Epithelial cell of prostate (primary cell): Measurements from ENCODE around the gene NANOS1.
"Not testable (repeated sequence)": the region's sequence is repeated elsewhere in the genome, so short reads cannot be mapped to it uniquely, and the experiment has no call there.

Experiments used
- DNase-seq: peaks from one replicate; pipeline ENCODE4 v3.0.0-alpha.2; 2011; ENCODE audit warnings: low read depth, low spot score
- H3K27ac ChIP-seq: fragments of 450-650 bp; 2 replicates; pipeline ENCODE4 v1.5.1; 2017; ENCODE audit warnings: mild to moderate bottlenecking

Gene NANOS1

DNA sequence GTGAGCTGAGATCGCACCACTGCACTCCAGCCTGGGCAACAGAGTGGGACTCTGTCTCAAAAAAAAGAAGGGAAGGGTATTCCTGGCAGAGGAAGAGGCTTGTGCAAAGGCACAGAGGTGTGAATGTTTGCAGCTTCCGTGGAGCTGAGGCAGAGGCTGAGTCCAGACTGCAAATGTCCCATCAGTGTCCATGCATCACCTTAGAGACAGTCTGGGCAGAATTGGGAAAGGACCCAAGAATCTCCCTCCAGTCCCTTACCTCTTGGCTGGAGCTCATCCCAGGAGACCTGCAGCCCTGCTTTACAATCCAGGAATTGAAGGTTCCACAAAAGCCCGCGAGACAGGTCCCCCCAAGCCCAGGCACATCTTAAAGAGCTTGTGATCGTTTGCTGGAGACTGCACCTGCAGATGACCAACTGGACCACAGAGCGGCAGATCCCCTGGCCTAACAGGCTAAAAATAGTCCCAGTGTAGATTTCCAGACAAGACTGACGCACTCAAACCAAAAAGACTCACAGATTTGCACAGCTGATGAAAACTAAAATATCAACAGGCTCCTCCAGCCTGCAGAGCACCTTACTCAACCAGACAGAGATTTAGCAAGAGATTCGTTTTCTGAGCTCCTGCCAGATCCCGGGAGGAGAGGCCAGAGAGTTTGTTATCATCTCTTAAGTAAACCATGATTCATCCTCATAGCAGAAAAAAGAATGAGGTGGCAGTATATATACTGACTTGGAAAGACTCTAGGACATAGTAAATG, 22.9 kb upstream of the NANOS1 start:
- peak; percentile 92 for DNase-seq
- peak overlapping the region; percentile 27 for H3K27ac ChIP-seq

DNA sequence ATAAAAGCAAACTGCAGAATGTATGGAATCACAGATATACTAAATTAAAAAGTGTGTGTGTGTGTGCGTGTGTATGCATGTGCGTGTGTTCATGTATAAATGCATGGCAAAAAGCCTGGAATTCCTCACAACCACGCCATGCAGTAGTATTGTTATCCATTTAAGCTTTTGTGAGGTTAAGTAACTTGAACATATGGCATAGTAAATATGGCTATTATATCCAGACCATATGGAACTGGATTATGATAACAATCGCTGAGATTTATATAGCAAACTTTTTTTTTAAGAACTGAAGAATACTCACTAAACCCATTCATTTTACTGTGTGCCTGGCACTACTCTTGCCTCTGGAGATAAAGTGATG, 22.3 kb upstream of the NANOS1 start:
- H3K27ac ChIP-seq: no peak overlapping the region
- DNase-seq: no peak

DNA sequence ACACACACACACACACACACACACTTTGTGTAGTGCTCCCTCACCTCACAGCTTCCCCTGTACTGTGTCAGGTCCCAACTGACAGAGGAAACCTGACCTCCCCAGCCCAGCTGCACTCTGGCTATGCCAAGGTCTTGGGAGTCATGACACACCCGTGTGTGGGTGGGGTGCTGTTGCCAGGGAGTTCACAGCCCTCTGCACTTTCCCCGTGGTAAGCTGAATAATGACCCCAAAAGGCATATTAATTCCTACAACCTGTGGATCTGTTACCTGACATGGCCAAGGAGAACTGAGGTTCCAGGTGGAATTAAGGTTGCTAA, 8.9 kb upstream of the NANOS1 start:
- no peak for DNase-seq

DNA sequence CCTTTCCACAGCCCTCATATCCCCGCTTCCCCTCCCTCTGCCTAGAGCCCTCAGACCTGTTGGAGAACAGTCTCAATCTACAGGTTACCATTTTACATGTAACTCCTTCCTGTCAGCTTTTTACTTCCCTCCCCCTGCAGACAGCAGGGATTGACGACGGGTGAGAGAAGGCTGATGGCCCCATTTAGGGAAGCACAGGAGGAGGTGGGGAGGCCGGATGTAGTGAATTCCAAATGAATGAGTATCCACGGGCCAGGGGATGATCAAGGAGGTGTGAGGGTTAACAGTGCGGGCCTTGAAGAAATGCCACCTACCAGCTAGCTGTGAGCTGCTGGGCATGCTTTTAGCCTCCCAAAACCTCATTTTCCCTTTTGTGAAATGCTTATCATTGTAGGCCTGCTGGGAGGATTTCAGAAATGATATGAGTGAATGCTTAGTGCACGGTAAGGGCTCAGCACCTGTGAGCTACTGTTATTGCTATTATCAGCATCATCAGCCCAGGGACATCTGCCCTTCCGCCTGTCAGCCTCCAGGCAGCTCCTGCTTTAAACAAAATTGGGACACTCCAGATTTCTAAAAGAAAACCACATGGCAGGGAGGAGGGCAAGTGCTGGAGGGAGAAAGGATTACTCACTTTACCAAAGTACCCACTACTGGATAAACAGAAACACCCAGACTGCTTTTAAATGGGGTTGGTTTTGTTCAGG, 6.5 kb upstream of the NANOS1 start:
- H3K27ac ChIP-seq: peak overlapping the region; percentile 26
- no peak for DNase-seq

More for the DNA sequence above, 8.9 kb upstream of the NANOS1 start:
- no peak overlapping the region for H3K27ac ChIP-seq

DNA sequence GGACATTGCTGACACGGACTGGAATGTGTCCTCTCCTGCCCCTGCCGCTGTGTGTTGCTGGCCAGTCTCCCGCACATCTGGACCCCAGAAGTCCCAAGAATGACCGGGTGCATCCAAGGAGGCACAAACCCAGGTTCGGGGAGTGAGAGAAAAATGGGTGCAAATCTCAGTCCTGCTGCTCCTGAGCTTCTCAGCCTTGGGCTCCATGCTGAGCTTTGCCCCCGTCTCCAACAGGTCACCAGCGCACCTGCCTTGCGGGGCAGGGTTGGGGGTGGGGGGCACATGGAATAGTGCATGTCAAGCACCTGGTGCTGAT, 6.0 kb upstream of the NANOS1 start:
- no peak for DNase-seq
- H3K27ac ChIP-seq: peak overlapping the region; percentile 26

DNA sequence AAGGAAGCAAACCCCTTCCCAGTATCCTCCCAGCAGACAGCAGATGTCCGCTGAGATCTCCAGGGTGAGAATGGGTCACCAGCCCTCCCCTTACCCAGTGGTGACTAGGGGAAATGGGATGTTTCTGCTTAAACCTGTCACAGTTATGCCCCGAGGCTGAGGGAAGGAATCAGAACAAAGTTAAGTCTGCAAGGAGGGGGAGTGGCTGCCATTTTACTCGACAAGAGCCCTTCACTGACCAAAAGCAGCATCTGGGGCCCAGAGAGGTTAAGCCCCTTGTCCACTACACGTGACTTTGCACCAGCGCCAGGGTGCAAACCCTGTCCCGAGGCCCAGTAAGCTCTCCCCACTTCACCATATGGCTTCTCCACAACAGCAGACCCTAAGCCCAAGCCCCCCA, 4.6 kb upstream of the NANOS1 start:
- no peak for DNase-seq
- no peak overlapping the region for H3K27ac ChIP-seq

DNA sequence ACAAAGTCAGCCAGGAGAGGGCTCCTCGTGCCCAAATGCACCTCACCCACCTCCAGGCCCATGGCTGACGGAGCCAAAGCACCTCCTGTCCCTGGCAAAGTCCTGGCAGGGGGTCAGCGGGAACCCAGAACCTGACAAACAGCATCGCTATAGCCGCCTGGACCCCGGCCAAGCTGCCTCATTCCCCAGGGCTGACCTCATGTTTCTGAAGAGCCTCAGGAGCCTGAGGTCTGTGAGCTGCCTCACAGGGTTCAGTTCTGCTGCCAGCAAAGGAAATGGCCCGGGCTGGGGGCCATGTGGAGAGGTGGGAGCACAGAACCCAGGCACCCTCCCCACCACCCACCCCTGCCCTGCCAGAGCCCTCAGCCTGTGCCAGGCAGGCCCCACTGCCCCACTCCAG, 4.2 kb upstream of the NANOS1 start:
- DNase-seq: no peak
- no peak overlapping the region for H3K27ac ChIP-seq

DNA sequence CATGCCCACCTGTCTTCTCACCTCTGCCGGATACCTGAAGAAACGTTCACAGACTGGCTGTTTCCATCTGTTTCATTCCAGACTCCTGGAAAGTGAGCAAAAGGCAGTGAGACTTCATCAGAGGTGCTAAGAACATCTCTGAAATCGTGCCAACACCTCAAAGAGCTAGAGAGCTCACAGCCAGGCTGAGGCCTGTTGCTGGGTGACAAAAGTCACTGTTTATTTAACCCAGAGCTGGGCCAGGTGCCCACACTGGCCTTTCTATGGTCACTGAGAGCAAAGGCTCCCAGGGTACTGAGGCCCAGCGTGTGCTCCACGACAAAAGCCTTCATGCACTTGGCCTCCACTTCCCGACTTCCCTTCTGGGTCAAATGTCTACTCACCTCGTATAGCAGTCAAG, 3.7 kb upstream of the NANOS1 start:
- H3K27ac ChIP-seq: no peak overlapping the region
- DNase-seq: no peak

DNA sequence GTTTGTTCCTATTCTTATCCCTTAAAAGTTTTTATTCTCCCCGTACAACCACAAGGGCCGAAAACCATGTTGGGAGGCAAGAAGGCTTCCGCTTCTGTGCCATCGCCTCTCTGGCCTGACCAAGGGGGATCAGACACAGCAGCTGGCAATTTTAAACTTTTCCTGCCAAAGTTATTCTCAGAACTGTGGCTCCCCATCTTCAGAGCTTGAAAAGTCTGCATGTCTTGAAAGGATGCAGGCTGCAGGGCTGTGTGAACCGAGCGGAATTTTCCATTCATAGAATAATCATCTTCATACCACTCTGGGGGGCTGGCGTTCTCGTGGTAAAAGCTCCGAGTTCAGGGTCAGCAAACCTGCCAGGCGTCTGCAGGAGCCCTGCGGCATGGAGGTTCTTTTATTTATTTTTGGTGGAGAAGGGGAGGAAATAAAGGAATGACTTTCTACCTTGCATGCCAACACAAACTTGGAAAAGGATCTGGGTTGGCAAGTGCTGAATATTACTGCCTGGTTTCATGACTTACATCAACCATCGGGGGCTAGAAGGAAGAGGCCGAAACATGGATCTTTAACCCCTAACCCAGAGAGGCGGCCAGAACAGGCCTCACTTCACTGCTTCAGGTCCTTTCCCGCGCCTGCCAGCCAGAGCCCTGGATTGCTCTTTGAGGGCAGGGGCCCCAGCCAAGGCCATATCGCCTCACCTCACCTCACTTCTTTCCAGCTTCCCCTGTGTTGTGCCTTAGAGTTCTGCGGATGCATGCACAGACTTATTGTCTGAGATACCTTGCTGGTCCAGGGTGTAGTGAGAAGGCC, 3.0 kb upstream of the NANOS1 start:
- H3K27ac ChIP-seq: no peak overlapping the region
- DNase-seq: no peak

DNA sequence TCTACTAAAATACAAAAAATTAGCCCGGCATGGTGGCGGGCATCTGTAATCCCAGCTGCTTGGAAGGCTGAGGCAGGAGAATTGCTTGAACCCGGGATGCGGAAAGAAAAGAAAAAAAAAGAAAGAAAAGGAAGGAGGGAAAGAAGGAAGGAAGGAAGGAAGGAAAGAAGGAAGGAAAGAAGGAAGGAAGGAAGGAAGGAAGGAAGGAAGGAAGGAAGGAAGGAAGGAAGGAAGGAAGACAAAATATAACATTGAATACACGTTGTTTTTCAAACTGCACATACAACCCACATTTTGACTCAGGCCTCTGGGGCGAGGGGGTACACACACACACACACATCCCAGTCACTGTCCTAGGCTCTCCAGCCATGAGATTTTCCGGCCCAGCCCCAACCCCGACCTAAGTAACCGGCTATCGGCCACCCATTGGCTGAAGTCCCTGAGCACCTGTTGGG, 1.0 kb upstream of the NANOS1 start:
- DNase-seq, H3K27ac ChIP-seq: not testable (repeated sequence)

DNA sequence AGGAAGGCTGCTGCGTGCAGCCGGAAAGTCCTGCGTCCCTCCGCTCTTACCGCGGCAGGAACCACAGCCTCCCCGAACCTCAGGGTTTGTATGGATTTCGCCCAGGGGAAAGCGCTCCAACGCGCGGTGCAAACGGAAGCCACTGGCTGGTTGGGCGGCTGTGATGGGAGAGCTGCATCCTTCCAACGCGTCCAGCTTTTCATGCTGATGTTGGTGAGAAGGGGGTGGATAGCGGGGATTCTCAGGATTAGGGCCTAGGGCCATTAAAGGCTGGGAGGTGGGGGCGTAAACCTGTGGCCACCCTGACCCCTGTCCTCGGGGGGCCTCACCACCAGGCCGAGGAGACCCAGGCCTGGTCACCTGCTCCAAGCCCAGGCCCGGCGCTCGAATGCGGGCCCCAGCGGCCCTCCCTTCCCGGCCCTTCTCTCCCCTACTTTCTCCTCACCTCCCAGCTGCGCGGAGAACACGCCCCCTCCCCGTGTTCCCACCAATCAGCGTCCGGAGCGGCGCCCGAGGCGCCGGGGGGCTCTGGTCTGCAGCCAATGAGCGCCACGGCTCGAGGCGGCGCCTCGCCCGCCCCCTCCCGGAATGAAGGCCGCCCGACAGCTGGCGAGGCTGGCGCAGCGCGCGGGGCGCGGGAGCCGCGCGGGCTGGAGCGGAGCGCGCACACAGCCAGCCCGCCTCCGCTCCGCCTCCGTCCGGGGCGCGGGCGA, 458 bp upstream of the NANOS1 start:
- no peak for DNase-seq

DNA sequence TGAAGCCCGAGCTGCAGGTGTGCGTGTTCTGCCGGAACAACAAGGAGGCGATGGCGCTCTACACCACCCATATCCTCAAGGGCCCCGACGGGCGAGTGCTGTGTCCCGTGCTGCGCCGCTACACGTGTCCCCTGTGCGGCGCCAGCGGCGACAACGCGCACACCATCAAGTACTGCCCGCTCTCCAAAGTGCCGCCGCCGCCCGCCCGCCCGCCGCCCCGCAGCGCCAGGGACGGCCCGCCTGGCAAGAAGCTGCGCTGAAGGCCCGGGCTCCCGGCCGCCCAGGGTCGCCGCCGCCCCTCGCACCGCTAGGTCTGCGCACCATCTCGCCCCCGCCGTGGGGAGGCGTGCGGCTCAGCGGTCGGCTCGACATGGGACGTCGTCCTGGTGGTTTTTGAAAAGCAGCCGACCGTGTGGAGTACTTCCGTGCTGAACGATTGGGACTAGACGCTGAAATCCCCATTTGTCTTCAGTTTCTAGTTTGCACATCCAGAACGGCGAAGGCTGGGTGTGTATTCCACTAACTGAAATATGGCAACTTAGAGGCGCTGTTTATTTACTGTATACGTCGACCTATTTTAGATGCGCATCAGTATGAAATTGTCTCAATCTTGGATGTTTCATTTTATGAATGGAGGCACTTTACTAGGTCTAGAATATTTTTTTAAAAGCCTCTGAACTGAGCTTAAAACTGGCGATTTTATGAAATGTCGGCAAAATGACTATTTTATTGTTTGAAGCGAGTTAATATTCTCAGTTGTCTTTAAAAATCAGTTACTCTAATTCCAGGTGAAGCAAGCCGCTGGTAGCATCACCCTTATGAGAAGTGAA, 1.1 kb downstream of the NANOS1 start:
- no peak overlapping the region for H3K27ac ChIP-seq
- DNase-seq: no peak

More for the DNA sequence above, 458 bp upstream of the NANOS1 start:
- H3K27ac ChIP-seq: no peak overlapping the region

DNA sequence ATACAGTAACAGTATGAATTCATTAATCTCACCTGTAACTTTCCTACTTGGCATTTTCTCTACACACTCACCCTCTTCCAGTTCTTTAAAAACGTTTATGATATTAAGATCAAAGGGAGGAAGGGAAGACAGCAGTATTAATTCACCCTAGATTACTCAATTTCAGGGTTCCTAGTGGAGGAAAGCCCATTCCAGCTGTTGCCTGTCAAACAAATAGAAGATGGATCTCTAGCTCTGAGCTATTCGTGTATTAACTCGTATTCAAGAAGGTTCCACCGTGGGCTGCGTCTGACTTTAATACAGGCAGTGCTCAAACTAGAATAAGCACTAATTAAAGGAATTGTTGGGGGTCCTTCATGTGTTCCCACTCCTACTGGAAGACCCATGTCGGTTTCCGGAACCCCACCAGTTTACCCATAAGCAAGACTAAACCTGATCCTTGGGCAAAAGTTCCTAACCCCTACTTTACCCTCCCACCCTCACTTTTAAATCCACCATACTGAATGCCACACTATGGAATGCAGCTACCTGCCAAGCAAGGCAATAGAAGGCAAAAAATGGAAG, 2.1 kb downstream of the NANOS1 start:
- DNase-seq: no peak
- H3K27ac ChIP-seq: no peak overlapping the region

DNA sequence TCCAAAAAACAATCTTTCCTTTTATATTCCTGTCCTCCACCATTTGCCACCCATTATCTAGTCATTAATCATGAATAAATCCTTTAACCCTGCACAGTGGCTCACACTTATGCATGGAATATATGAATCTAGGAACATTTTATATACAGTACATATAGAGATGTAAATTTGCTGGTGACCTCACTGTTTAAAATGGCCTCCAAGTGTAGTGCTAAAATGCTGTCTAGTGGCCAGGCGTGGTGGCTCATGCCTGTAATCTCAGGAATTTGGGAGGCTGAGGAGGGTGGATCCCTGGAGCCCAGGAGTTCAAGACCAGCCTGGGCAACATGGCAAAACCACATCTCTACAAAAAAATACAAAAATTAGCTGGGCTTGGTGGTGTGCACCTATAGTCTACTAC, 9.6 kb downstream of the NANOS1 start:
- no peak overlapping the region for H3K27ac ChIP-seq
- no peak for DNase-seq

DNA sequence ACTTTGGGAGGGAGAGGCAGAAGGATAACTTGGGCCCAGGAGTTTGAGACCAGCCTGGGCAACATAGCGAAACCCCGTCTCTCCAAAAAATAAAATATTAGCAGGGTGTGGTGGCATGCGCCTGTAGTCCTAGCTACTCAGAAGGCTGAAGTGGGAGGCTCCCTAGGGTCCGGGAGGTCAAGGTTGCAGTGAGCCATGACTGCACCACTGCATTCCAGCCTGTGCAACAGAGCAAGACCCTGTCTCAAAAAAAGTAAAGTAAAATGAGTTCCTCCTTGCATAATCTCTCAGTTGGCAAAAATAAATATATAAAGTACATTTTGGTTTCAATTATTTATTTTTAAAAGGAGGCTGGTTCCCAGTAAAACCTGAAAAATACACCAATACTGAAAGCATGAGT, 11.8 kb downstream of the NANOS1 start:
- H3K27ac ChIP-seq: no peak overlapping the region
- DNase-seq: no peak

DNA sequence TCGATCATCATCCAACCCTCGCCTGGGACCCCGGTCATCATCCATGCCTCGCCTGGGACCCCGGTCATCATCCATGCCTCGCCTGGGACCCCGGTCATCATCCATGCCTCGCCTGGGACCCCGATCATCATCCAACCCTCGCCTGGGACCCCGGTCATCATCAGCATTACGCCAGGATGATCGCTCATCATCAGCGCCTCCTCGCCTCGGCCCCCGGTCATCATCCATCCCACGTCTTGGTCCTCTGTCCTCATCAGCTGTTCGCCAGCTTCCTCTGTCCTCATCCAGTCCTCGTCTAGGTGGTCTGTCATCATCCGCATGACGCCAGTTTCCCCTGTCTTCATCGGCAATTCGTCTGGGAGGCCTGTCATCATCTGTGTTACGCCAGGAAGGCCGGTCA, 12.7 kb downstream of the NANOS1 start:
- no peak for DNase-seq
- H3K27ac ChIP-seq: no peak overlapping the region

DNA sequence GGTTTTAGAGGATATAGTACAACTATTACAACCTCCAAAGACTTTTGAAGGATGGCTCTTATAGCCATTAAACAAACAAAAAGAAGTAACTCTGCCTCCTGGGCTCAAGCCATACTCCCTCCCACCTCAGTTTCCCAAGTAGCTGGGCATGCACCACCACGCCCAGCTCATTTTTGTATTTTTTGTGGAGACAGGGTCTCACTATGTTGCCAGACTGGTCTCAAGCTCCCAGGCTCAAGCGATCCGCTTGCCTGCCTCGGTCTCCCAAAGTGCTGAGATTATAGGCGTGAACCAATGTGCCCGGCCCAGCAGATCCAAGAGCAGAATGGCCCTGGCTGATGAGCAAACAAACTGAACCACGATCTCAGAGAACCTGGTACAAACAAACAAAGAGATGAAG, 16.0 kb downstream of the NANOS1 start:
- no peak for DNase-seq
- no peak overlapping the region for H3K27ac ChIP-seq

DNA sequence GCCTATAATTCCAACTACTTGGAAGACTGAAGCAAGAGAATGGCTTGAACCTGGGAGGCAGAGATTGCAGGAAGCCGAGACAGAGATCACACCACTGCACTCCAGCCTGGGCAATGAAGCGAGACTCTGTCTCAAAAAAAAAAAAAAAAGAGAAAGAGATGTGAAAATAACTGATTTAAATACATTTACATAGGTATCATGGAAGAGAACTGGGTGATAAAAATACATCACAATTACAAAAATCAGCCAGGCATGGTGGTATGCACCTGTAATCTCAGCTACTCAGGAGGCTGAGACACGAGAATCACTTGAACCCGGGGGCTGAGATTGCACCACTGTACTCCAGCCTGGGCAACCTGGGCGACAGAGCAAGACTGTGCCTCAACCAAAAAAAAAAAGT, 19.8 kb downstream of the NANOS1 start:
- no peak for DNase-seq
- no peak overlapping the region for H3K27ac ChIP-seq

DNA sequence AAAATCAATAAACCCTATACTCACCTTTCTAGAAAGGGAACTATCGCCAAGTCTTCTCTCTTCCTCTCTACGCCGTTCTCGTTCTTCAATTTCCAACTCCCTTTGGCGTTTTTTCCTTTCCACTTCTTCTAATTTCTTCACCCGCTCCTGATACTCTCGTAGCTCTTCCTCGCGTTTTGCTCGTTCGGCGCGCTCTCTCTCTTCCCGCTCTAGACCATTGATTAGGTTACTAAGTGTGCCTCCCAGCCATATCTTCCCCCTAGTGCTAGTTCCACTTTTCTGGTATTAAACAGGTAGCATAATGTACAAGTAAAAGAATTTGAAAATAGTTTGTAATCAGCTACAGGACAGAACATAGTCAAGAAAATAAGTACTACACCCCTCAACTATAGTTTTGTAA, 20.3 kb downstream of the NANOS1 start:
- no peak for DNase-seq
- H3K27ac ChIP-seq: no peak overlapping the region

DNA sequence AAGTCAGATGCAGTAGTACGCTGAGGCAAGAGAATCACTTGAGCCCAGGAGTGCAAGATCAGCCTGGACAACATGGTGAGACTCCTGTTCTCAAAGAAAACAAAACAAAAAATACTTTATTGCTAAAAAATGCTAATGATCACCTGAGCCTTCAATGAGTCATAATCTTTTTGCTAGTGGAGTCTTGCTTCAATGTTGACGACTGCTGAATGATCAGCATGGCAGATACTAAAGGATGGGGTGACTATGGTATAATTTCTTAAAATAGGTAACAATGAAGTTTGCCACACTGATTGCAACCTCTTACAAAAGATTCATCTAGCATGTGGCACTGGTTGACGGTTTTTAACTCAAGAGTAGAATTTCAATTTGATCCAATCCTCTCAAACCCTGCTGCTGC, 22.3 kb downstream of the NANOS1 start:
- H3K27ac ChIP-seq: peak overlapping the region; percentile 10
- no peak for DNase-seq
